ENCODE measurements around the gene ATP5F1D.
A peak's percentile ranks its signal among the peaks of the same experiment; 100 is the strongest.

ATP5F1D gene

DNA sequence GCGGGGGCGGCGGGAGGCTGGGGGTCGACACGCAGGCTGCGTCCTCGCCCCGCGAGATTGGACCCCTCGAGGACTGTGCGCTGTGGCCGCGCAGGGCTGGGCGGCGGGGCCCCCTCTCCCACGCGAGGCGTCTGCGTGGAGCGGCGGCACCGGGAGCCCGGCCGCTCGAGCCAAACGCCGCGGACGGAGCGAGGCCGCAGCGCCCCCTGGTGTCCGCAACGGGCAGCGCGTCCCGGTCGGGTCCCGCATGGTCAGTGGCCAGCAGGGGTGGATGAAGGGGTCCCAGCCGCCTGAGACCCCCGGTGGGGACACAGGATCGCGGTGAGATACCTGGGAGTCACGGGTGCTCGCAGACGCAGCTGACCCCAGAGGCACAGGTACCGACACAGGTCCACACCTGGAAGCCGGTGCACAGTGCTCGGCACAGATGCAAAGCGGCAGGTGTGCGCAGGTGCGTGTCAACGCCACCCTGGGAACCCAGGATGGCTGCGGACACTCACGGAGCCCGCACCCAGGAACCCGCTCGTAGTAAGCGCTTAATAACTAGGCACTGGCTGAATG is 25.4 kb downstream of the ATP5F1D start:
- Mint-ChIP-seq H3K4me1 (peaks cover 59% of the 10 kb centered on the region), H3K36me3 (peaks cover 14% of the 10 kb centered on the region), H3K9me3 (no peaks in the 10 kb centered on the region), H3K27me3 (no peaks in the 10 kb centered on the region), H3K4me3 (peak overlapping the region; percentile 60), H3K27ac (peak overlapping the region; percentile 32)

GRCh38 chr19:1267477-1268225 is 26.1 kb downstream of the ATP5F1D start:
- Mint-ChIP-seq H3K27me3 (no peaks in the 10 kb centered on the region), H3K4me1 (peaks cover 61% of the 10 kb centered on the region), H3K9me3 (no peaks in the 10 kb centered on the region), H3K4me3 (peak overlapping the region; percentile 60), H3K27ac (peak overlapping the region; percentile 32), H3K36me3 (peaks cover 18% of the 10 kb centered on the region)

DNA sequence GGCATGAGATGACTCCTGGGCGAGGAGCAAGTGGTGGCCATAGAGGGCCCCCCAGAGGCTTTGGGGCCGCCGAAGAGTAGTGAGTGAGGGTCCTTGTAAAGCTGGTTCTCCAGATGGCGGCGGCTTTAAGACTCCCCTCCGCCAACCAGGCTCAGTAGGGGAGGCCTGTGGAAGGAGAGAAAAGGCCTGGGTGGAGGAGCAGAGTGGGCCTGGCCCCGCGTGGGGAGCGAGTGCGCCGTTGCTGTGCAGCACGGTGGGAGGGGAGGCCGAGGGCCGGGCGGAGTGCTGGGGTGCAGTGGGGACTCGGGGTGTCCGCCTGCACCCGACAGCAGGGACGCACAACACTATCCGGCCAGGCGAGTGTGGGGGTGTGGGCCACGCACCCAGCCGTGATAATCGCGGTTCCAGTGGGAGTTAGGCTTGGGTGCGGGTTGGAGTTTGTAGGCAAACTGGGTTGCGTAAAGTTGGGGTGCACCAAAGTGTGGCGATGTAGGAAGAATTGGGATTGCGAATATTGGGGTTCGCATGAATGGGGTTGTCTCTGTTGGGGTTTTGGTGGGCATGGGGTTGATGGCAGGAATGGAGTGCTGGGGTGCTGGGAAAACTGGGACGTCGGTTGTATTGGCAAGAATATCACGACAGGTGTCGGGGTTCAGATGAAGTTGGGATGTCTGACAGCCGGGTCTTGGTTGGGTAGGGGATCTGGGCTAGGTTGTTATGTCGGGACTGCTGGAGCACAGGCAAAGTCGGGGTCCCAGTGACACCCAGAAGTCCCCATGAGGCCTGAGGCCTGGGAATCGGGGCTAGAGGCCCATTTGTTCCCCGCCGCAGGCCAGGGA is 26.9 kb downstream of the ATP5F1D start:
- Mint-ChIP-seq H3K36me3 (peaks cover 23% of the 10 kb centered on the region), H3K9me3 (no peaks in the 10 kb centered on the region), H3K4me1 (peaks cover 59% of the 10 kb centered on the region), H3K27ac (peak overlapping the region; percentile 89), H3K4me3 (peak overlapping the region; percentile 70), H3K27me3 (no peaks in the 10 kb centered on the region)

GRCh38 chr19:1269065-1269477 is 27.5 kb downstream of the ATP5F1D start, which contains the start of gene CIRBP:
Gene CIRBP, plus strand, starts transcription at chr19:1269332. Its CDS starts 1,602 bp downstream, at chr19:1270934.
- Mint-ChIP-seq H3K27ac (peak within 1 kb of the TSS; percentile 92), H3K9me3 (no peaks in the 10 kb centered on the region), H3K27me3 (no peaks in the 10 kb centered on the region), H3K36me3 (peaks cover 27% of the 10 kb centered on the region), H3K4me1 (peaks cover 64% of the 10 kb centered on the region), H3K4me3 (peak within 1 kb of the TSS; percentile 92)

DNA sequence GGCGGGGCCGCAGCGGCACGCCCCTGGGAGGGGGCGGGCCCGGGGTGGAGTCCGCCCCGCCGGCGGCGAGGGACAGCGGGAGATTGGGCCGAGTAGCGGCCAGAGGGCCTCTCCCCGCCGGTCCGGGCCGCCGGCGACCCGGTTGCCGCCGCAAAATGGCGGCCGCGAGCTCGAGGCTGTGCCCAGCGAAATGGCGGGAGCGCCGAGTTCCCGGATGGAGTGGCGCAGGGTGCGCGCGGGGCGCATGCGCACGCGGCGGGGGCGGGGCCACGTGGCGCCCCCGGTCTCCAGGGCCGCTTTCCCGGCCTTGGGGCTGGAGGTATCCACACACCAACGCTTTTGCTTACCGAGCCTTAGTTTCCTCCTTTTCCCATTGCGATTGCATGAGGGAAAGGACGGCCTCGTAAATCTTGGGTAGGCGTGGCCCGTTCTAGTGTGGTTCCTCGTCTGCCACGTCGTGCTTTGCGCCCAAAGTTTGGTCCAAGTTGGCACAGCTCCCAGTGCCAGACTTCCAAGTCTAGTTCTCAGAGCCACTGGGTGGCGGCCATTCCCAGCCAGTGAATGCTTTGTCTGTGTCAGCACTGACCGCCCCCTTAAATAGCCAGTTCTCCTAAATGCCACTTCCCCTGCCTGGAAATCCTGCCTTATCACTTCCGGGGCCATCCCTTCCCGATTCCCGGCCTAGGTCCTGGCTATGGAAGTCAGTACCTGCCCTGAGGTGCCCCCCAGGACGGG is 28.1 kb downstream of the ATP5F1D start:
- Mint-ChIP-seq H3K27ac (peak overlapping the region; percentile 92), H3K4me1 (peaks cover 63% of the 10 kb centered on the region), H3K36me3 (peaks cover 27% of the 10 kb centered on the region), H3K9me3 (no peaks in the 10 kb centered on the region), H3K27me3 (no peaks in the 10 kb centered on the region), H3K4me3 (peak overlapping the region; percentile 92)

GRCh38 chr19:1270213-1270853 is 28.8 kb downstream of the ATP5F1D start:
- Mint-ChIP-seq H3K36me3 (peaks cover 27% of the 10 kb centered on the region), H3K9me3 (no peaks in the 10 kb centered on the region), H3K4me1 (peaks cover 59% of the 10 kb centered on the region), H3K4me3 (peak overlapping the region; percentile 92), H3K27me3 (no peaks in the 10 kb centered on the region), H3K27ac (peak overlapping the region; percentile 92)

DNA sequence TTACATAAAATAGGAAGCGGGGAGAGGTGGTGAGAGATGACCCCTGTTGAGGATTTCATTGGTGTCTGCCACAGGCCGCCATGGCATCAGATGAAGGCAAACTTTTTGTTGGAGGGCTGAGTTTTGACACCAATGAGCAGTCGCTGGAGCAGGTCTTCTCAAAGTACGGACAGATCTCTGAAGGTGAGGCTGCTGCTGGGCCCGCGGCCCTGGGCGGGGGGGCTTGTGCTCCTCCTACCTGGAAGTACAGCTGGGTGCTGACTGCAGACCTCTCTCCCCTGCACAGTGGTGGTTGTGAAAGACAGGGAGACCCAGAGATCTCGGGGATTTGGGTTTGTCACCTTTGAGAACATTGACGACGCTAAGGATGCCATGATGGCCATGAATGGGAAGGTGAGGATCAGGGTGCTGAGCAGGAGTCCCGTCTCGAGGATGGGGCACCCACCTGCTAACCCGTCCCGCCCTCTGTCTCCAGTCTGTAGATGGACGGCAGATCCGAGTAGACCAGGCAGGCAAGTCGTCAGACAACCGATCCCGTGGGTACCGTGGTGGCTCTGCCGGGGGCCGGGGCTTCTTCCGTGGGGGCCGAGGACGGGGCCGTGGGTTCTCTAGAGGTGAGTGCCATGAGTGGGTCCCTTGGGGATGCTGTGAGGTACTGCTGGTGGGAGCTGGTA is 29.4 kb downstream of the ATP5F1D start:
- Mint-ChIP-seq H3K27me3 (no peaks in the 10 kb centered on the region), H3K36me3 (peaks cover 27% of the 10 kb centered on the region), H3K9me3 (no peaks in the 10 kb centered on the region), H3K27ac (peak overlapping the region; percentile 90), H3K4me1 (peaks cover 54% of the 10 kb centered on the region), H3K4me3 (peak overlapping the region; percentile 92)

DNA sequence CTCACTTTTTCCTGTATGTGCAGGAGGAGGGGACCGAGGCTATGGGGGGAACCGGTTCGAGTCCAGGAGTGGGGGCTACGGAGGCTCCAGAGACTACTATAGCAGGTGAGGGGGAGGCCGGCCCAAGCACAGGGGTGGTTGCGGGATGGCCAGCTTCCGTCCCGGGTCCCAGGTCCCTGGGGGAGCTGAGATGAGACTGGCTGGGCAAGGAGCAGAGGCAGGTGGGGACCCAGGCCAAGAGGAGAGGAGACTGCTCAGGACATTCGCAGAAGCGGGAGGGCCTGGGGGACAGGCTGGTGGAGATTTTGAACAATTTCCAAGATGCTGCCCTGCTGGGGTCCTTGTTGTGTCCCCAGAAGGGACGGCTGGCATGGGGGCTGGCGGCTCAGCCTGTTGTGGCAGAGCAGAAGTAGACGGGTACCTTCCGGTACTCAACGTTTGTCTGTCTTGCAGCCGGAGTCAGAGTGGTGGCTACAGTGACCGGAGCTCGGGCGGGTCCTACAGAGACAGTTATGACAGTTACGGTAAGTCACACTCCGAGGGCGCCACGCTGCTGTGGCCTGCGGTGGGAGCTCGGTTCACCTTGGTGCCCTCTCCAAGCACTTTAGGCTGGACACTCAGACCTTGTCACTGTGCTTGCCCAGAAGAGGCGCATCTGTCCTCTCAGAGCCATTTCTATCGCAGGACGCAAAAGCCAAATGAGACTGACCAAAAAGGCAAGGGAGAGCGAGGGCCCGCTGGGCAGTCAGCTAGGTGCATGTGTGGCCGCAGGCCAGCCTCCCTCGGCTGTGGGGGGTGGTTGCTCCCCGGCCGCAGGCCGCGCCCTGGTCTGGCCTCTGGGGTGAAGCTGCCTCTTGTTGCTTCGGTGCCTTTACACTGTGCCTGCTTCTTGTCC is 30.2 kb downstream of the ATP5F1D start:
- Mint-ChIP-seq H3K27ac (peak overlapping the region; percentile 90), H3K9me3 (no peaks in the 10 kb centered on the region), H3K27me3 (no peaks in the 10 kb centered on the region), H3K36me3 (peaks cover 27% of the 10 kb centered on the region), H3K4me1 (peaks cover 55% of the 10 kb centered on the region), H3K4me3 (peak overlapping the region; percentile 92)

DNA sequence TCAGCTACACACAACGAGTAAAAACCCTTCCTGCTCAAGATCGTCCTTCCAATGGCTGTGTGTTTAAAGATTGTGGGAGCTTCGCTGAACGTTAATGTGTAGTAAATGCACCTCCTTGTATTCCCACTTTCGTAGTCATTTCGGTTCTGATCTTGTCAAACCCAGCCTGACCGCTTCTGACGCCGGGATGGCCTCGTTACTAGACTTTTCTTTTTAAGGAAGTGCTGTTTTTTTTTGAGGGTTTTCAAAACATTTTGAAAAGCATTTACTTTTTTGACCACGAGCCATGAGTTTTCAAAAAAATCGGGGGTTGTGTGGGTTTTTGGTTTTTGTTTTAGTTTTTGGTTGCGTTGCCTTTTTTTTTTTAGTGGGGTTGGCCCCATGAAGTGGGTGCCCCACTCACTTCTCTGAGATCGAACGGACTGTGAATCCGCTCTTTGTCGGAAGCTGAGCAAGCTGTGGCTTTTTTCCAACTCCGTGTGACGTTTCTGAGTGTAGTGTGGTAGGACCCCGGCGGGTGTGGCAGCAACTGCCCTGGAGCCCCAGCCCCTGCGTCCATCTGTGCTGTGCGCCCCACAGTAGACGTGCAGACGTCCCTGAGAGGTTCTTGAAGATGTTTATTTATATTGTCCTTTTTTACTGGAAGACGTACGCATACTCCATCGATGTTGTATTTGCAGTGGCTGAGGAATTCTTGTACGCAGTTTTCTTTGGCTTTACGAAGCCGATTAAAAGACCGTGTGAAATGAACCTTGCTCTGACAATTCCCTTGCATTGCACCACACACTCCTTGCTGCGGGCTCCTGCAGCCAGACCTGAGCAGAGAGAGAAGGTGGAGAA is 31.1 kb downstream of the ATP5F1D start:
- Mint-ChIP-seq H3K36me3 (peaks cover 27% of the 10 kb centered on the region), H3K4me1 (peaks cover 53% of the 10 kb centered on the region), H3K9me3 (no peaks in the 10 kb centered on the region), H3K27me3 (no peaks in the 10 kb centered on the region), H3K27ac (peak overlapping the region; percentile 74), H3K4me3 (peak overlapping the region; percentile 52)

- Mint-ChIP-seq H3K36me3 (peaks cover 27% of the 10 kb centered on the region), H3K27ac (peak overlapping the region; percentile 48), H3K4me3 (peak overlapping the region; percentile 72), H3K4me1 (peaks cover 52% of the 10 kb centered on the region), H3K9me3 (no peaks in the 10 kb centered on the region), H3K27me3 (no peaks in the 10 kb centered on the region)
These were observed 31.9 kb downstream of the ATP5F1D start for GRCh38 chr19:1273263-1274041.

DNA sequence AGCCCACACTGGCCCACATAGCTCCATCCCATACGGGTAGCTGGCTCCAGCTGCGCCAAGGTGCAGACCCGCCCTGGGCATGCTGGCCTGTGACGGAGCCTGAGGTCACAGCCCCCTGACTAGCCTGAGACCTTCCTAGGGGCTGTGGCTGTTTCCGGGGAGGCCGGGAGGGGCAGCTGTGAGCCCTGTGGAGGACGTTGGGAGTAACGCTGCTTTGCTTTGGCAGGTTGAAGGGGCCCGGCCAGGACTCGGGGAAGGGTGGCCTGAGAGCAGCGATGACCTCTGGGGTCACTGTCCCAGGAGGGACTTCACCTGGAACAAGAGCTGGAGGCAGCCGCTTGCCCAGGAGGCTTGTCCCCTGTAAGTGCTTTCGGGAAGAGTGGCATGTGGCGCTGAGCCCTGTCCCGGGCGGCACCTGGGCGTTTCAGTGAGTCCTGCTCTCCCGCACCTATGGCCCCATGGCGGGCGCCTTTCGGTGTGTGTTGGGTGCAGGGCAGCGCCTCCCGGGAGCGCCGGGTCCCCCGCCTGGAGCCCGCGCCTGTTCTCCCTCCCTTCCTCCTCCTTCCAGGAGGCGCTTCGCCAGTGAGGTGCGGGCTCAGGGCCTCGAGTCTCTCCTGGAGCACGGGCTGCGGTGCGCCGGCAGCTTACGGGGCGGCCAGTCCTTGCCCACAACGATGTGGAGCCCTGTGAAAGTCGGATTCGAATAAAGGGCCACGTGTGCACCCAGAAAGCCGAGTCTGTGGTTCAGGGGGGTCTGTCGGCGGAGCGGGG is 32.7 kb downstream of the ATP5F1D start:
- H3K27me3 Mint-ChIP-seq: no peaks in the 10 kb centered on the region
- peak overlapping the region; percentile 70 for H3K27ac Mint-ChIP-seq
- no peaks in the 10 kb centered on the region for H3K9me3 Mint-ChIP-seq
- peaks cover 27% of the 10 kb centered on the region for H3K36me3 Mint-ChIP-seq
- H3K4me1 Mint-ChIP-seq: peaks cover 47% of the 10 kb centered on the region
- H3K4me3 Mint-ChIP-seq: peak overlapping the region; percentile 74

- H3K27ac Mint-ChIP-seq: no peak overlapping the region
- peaks cover 30% of the 10 kb centered on the region for H3K36me3 Mint-ChIP-seq
- H3K4me3 Mint-ChIP-seq: peak overlapping the region; percentile 74
- peaks cover 52% of the 10 kb centered on the region for H3K4me1 Mint-ChIP-seq
- no peaks in the 10 kb centered on the region for H3K27me3 Mint-ChIP-seq
- no peaks in the 10 kb centered on the region for H3K9me3 Mint-ChIP-seq
These were observed 33.3 kb downstream of the ATP5F1D start for GRCh38 chr19:1274852-1275259.

All from activated naive CD4-positive, alpha-beta T cell treated with anti-CD3 and anti-CD28 coated beads, Interleukin-2, amount 50 U/mL, for 24 hours (primary cell).